ENCODE results near the gene ACVR2B.

Gene ACVR2B

GRCh38 chr3:38489766-38490165, 36.1 kb downstream of the ACVR2B start:
- DNase-seq: no peak

- DNase-seq: no peak
Measured at GRCh38 chr3:38490281-38491030, 36.8 kb downstream of the ACVR2B start.

- DNase-seq: no peak
Measured at GRCh38 chr3:38491215-38491614, 37.5 kb downstream of the ACVR2B start.

GRCh38 chr3:38493031-38493430, 39.3 kb downstream of the ACVR2B start:
- no peak for DNase-seq

GRCh38 chr3:38496131-38496910, 42.6 kb downstream of the ACVR2B start, which contains the start of gene EXOG:
Gene EXOG, plus strand, starts transcription at chr3:38496340. Its CDS starts 28 bp downstream, at chr3:38496368.
- peak; percentile 53 for DNase-seq

GRCh38 chr3:38497031-38497430, 43.3 kb downstream of the ACVR2B start:
- no peak for DNase-seq

GRCh38 chr3:38500688-38501417, 47.2 kb downstream of the ACVR2B start:
- DNase-seq: no peak

GRCh38 chr3:38507120-38507519, 53.4 kb downstream of the ACVR2B start:
- no peak for DNase-seq

- DNase-seq: no peak
Measured at GRCh38 chr3:38509732-38510131, 56.0 kb downstream of the ACVR2B start.

GRCh38 chr3:38510631-38511030, 56.9 kb downstream of the ACVR2B start:
- DNase-seq: no peak

GRCh38 chr3:38511546-38511945, 57.9 kb downstream of the ACVR2B start:
- no peak for DNase-seq

GRCh38 chr3:38515367-38515766, 61.7 kb downstream of the ACVR2B start:
- DNase-seq: no peak

GRCh38 chr3:38516669-38517068, 63.0 kb downstream of the ACVR2B start:
- no peak for DNase-seq

GRCh38 chr3:38519000-38519399, 65.3 kb downstream of the ACVR2B start:
- no peak for DNase-seq

GRCh38 chr3:38519651-38520050, 66.0 kb downstream of the ACVR2B start:
- no peak for DNase-seq

GRCh38 chr3:38521391-38521987, 67.8 kb downstream of the ACVR2B start:
- no peak for DNase-seq

- DNase-seq: no peak
Measured at GRCh38 chr3:38522002-38522401, 68.3 kb downstream of the ACVR2B start.

GRCh38 chr3:38524141-38524739, 70.5 kb downstream of the ACVR2B start:
- no peak for DNase-seq

- no peak for DNase-seq
Measured at GRCh38 chr3:38526792-38527191, 73.1 kb downstream of the ACVR2B start.

- DNase-seq: no peak
Measured at GRCh38 chr3:38528457-38528856, 74.8 kb downstream of the ACVR2B start.

GRCh38 chr3:38532529-38532928, 78.8 kb downstream of the ACVR2B start:
- DNase-seq: no peak

- DNase-seq: no peak
Measured at GRCh38 chr3:38533285-38533976, 79.7 kb downstream of the ACVR2B start.
